SH-SY5Y (cell line): ENCODE data around the gene INO80B.

Experiments
- GATA2 ChIP-seq: IDR thresholded peaks from 2 replicates; pipeline ENCODE4 v1.6.1; 2011; ENCODE audit warnings: mild to moderate bottlenecking, low read depth, low read length
- GATA3 ChIP-seq: IDR thresholded peaks from 2 replicates; pipeline ENCODE4 v1.6.1; 2011; ENCODE audit warnings: low read depth, mild to moderate bottlenecking, low read length, moderate library complexity

DNA sequence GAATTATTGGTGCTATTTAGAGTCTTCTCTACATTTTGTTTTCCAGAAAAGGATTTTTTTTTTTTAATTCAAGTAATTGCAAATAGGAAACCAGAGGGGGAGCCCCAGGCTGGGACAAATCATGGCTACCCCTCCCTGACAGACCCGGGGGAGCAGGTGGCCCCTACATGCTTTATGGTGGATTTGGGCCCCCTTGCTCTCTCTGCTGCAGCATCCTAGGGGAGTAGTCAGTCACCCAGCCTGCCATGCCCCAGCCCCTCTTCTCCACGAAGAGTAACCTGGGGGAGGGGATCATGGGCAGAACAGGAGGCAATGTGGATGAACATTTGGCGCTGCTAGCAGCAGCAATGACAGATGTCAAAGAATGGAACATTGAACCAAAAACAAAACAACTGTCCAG, 38.1 kb upstream of the INO80B start:
- TF ChIP-seq GATA2 (no peak), GATA3 (no peak)
